Heart right ventricle (tissue), 16 donors: ENCODE measurements around the gene MAD2L1. TPM values are rescaled to one million over a fixed set of nuclear protein-coding genes. Genes with fewer than 3 reads are reported as not detected.

Experiments
- ATAC-seq, 8 donors: fragments of 200-7000 bp; cut with Tn5 transposase; one replicate each; pipeline ENCODE4 v1.9.1; 2020; ENCODE audit warnings: mild to moderate bottlenecking in 8 of 8, moderate library complexity in 8 of 8, moderate number of reproducible peaks in 1 of 8
- DNase-seq, 2 donors: peaks; one replicate each; pipeline ENCODE4 v3.0.0-alpha.2; 2020
- H3K27ac ChIP-seq, 10 donors: fragments of 200-600 bp; sonication (generic) in 2 of 10; one replicate each; pipeline versions ENCODE4 v1.5.0 to v1.8.0; 2020 to 2022; ENCODE audit warnings: mild to moderate bottlenecking in 3 of 10
- H3K27me3 ChIP-seq, 7 donors: fragments of 200-600 bp; one replicate each; pipeline ENCODE4 v1.8.0; 2021 to 2022; ENCODE audit warnings: mild to moderate bottlenecking in 2 of 7
- H3K36me3 ChIP-seq, 9 donors: fragments of 200-600 bp; sonication (generic) in 1 of 9; one replicate each; pipeline versions ENCODE4 v1.5.0 to v1.8.0; 2020 to 2022; ENCODE audit warnings: mild to moderate bottlenecking in 2 of 9
- H3K4me1 ChIP-seq, 9 donors: fragments of 200-600 bp; sonication (generic) in 1 of 9; one replicate each; pipeline versions ENCODE4 v1.5.0 to v1.8.0; 2020 to 2022; ENCODE audit warnings: mild to moderate bottlenecking in 4 of 9
- H3K4me3 ChIP-seq, 10 donors: fragments of 200-600 bp; sonication (generic) in 2 of 10; one replicate each; pipeline versions ENCODE4 v1.5.0 to v1.8.0; 2020 to 2022; ENCODE audit warnings: mild to moderate bottlenecking in 7 of 10, moderate library complexity in 2 of 10
- H3K9me3 ChIP-seq, 11 donors: fragments of 200-600 bp in 10 of 11; sonication (generic) in 2 of 11; one replicate each; pipeline versions ENCODE4 v1.5.0 to v1.8.0; 2013 to 2022; ENCODE audit warnings: mild to moderate bottlenecking in 2 of 11, control low read depth in 1 of 11, moderate library complexity in 1 of 11
- WGBS, 2 donors: extraction: QIAGEN DNeasy Blood & Tissue Kit; methylation state at CpG; one replicate each; pipeline ENCODE4 v1.1.7; 2013; ENCODE audit warnings: inconsistent platforms in 1 of 2; 5-methylcytosine and 5-hydroxymethylcytosine counted together
- intact Hi-C, 10 donors: fragments of 100-400 bp; cut with DNase I; formaldehyde crosslinking; loops; one replicate each; pipeline versions ENCODE4 v1.11.1 to v1.14.2; 2022
- polyA plus RNA-seq, 2 donors: library from polyadenylated mRNA; stranded (reverse); fragments of 200-250 nt; gene quantifications; one replicate each; pipeline ENCODE4 v1.2.3, GENCODE V29; 2013
- total RNA-seq, 10 donors: library from RNA; stranded (reverse); fragmentation: NEBNext Ultra II Directional in 3 of 10; extraction: Animal tissue kit (Norgen Biotek cat#: 25700) in 3 of 10; gene quantifications; one replicate each; pipeline versions ENCODE4 v1.2.1 to v1.2.4, GENCODE V29; 2021 to 2023
- TF ChIP-seq, protein P1 (sequence below), 9 donors: fragments of 200-600 bp; sonication (generic) in 2 of 9; IDR thresholded peaks; one replicate each; pipeline versions ENCODE4 v1.5.0 to v1.8.0; 2021 to 2022; ENCODE audit warnings: antibody characterized with exemption in 9 of 9, mild to moderate bottlenecking in 5 of 9, moderate library complexity in 1 of 9
- donor health status: Arrhythmogenic right ventricular cardiomyopathy.
- donor health status: ischemic (EF 13 %, LVEDD 7.1; RV severe dilation, severe dysfunction).
- donor health status: healthy with polysubstance abuse.
- donor health status: DM: no; HTN: yes; CAD: no.
- donor health status: DM: no; HTN: no; CAD: no.
- donor health status: ischemic (EF 25% LVEDD 6.9; RV normal size, moderate dysfunction).
- donor health status: ischemic (EF 25% LVEDD 5.7; RV mildly dilated, moderate dysfunction).
- donor health status: healthy.
- donor health status: DM: yes; HTN: yes; CAD: no.
- donor health status: Ischemic cardiomyopathy.
- donor health status: ischemic (EF 35%, LVEDD 5.7; RV mildly dilated, moderate dysfunction).
- donor health status: nonischemic (EF 11% LVEDD 7.7; RV severe dilation, severe dysfunction).
- donor health status: DM: yes; HTN: yes; CAD: no.
- donor health status: PGD.
- donor health status: ischemic (EF 29% LVEDD 5.4; RV normal size, mild dysfunction).
- donor health status: nonischemic (EF 23%, LVEDD 6.1; RV moderate dilation, normal function).

The MAD2L1 gene
- total and polyA plus RNA-seq, 12 donors: 0.59 to 3.3 (median 1.6) TPM

DNA sequence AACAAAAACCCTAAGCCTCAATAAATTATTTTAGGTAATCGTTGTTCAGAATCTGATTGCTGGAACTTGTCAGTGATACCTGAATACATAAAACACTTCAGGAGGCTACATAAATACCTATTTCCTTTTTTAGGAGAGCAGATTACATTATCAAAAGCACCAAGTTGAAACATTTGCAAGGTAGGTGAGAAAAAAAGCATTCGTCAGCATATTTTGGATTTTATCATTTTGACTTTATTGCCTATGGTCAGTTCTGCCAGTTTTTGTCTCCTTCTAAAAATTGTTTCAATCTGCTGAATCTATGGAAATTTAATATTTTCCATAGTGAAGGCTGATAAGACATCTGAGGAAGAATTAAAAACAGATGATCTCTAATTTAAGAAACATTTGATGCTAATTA, 16.5 kb upstream of the MAD2L1 start:
- Histone ChIP-seq H3K36me3 (no peaks in the 10 kb centered on the region), H3K4me1 (peaks cover 0 to 4% (median 0%) of the 10 kb centered on the region in 9 donors), H3K4me3 (no peak overlapping the region), H3K9me3 (peaks cover 0 to 6% (median 0%) of the 10 kb centered on the region in 11 donors), H3K27ac (no peak overlapping the region), H3K27me3 (no peaks in the 10 kb centered on the region)
- ATAC-seq (no peak), DNase-seq (no peak)
- WGBS, 2 donors: 84 to 86% methylated on average over 2 of the region's 2 CpGs
- TF ChIP-seq, protein P1, sequence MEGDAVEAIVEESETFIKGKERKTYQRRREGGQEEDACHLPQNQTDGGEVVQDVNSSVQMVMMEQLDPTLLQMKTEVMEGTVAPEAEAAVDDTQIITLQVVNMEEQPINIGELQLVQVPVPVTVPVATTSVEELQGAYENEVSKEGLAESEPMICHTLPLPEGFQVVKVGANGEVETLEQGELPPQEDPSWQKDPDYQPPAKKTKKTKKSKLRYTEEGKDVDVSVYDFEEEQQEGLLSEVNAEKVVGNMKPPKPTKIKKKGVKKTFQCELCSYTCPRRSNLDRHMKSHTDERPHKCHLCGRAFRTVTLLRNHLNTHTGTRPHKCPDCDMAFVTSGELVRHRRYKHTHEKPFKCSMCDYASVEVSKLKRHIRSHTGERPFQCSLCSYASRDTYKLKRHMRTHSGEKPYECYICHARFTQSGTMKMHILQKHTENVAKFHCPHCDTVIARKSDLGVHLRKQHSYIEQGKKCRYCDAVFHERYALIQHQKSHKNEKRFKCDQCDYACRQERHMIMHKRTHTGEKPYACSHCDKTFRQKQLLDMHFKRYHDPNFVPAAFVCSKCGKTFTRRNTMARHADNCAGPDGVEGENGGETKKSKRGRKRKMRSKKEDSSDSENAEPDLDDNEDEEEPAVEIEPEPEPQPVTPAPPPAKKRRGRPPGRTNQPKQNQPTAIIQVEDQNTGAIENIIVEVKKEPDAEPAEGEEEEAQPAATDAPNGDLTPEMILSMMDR (IDR thresholded peaks at IDR 0.05): no peak
- intact Hi-C loops: no loop called here

DNA sequence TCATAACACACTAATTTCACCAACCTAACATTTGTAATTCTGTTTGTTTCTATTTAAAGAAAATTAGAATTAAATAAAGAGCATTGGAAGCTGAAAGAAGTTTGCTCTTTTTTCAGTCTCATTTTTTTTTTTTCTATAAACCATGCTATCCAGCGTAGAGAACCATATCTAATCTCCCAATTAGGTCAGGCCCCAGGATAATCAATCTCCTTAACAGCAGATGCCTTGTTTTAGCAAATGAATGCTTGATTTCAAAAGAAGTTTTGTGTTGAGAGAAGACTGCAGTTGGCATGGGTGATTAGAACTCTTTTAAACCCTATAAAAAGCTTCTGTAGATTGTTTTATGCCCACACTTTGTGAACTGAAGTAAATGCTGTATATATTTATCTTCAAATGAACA, 15.6 kb upstream of the MAD2L1 start:
- TF ChIP-seq, protein P1 (IDR thresholded peaks at IDR 0.05): no peak
- ATAC-seq: no peak
- H3K9me3 ChIP-seq: no peaks in the 10 kb centered on the region
- 82 to 83% methylated on average over 1 of the region's 1 CpG for WGBS, 2 donors
- H3K27ac ChIP-seq: no peak overlapping the region
- no peak overlapping the region for H3K4me3 ChIP-seq
- no peaks in the 10 kb centered on the region for H3K36me3 ChIP-seq
- intact Hi-C loops: no loop called here
- DNase-seq: no peak
- H3K27me3 ChIP-seq: no peaks in the 10 kb centered on the region
- peaks cover 0 to 4% (median 0%) of the 10 kb centered on the region in 9 donors for H3K4me1 ChIP-seq

DNA sequence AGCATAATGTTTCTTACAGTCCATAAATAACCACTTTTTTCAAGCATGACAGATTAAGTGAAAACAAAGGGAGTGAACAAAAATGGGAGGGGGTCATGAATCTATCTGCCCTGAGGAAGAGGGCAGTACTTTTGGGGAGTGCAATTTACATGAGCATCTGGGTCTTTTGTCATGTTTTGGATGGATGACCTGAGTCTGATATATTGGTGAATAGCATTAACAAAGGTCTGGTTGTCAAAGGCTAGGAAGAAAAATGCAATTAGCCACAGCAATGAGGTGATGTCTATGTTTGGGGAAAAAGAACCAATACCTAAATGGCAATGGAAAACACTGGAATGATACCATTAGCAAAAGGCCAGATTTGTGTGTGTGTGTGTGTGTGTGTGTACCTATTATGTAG, 15.1 kb upstream of the MAD2L1 start:
- ATAC-seq: no peak
- intact Hi-C loops: no loop called here

DNA sequence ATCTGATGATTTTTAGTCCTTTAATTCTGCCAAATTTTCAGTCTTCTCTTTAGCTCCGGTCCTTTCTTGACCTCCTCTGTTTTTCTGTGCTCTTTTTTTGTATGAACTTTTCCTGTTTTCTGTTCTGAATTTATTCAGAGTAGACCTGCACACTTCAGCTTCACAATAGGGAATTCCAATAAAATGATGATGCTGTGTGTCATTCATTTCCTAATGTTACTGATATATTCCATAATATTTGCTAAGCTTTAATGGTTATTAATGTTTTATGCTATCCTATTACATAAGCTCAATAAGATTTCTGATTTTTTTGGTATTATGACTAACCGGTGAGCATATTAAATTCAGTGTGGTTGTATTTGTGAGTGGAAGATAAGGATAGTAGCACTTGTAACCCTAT, 13.9 kb upstream of the MAD2L1 start:
- Histone ChIP-seq H3K27me3 (no peaks in the 10 kb centered on the region), H3K36me3 (no peaks in the 10 kb centered on the region), H3K9me3 (no peaks in the 10 kb centered on the region), H3K27ac (no peak overlapping the region), H3K4me3 (no peak overlapping the region), H3K4me1 (peaks cover 0 to 4% (median 0%) of the 10 kb centered on the region in 9 donors)
- TF ChIP-seq, protein P1 (IDR thresholded peaks at IDR 0.05): no peak
- DNase-seq (no peak), ATAC-seq (no peak)
- WGBS, 2 donors: 77 to 82% methylated on average over 2 of the region's 2 CpGs
- intact Hi-C loops: no loop called here

More for the DNA sequence above, 15.1 kb upstream of the MAD2L1 start:
- Histone ChIP-seq H3K4me3 (no peak overlapping the region), H3K9me3 (no peaks in the 10 kb centered on the region), H3K4me1 (peaks cover 0 to 4% (median 0%) of the 10 kb centered on the region in 9 donors), H3K36me3 (no peaks in the 10 kb centered on the region), H3K27ac (no peak overlapping the region), H3K27me3 (no peaks in the 10 kb centered on the region)
- TF ChIP-seq, protein P1 (IDR thresholded peaks at IDR 0.05): no peak
- no peak for DNase-seq
